Activated T-helper 1 cell treated with anti-CD3 and anti-CD28 coated beads, Interleukin-12 subunit alpha, Interleukin-12 subunit beta, Interleukin-2, Interleukin-4 antibody, amounts not matched to agents 30 ng/mL and 10 ng/mL and 1 ng/mL, durations not matched to agents 14 hours and 24 hours and 36 hours (primary cell): Measurements from ENCODE around the gene RAN. TPM values are rescaled to one million over a fixed set of nuclear protein-coding genes. Genes with fewer than 3 reads are reported as not detected.
A peak's percentile ranks its signal among the peaks of the same experiment; 100 is the strongest.
"Not testable (repeated sequence)": the region's sequence is repeated elsewhere in the genome, so short reads cannot be mapped to it uniquely, and the experiment has no call there.

Experiments
- DNase-seq: peaks from one replicate; pipeline ENCODE4 v3.0.0; 2021; ENCODE audit warnings: low spot score
- H3K27ac Mint-ChIP-seq: one replicate; pipeline ENCODE4 v1.8.0; 2021; ENCODE audit warnings: mild to moderate bottlenecking, mixed read lengths
- H3K27me3 Mint-ChIP-seq: one replicate; pipeline ENCODE4 v1.8.0; 2022; ENCODE audit warnings: mild to moderate bottlenecking, moderate library complexity, mixed read lengths; ENCODE audit not compliant: insufficient read depth
- H3K36me3 Mint-ChIP-seq: one replicate; pipeline ENCODE4 v1.8.0; 2021; ENCODE audit warnings: low read depth, mixed read lengths
- H3K4me1 Mint-ChIP-seq: one replicate; pipeline ENCODE4 v1.8.0; 2021; ENCODE audit warnings: low read depth, mixed read lengths
- H3K4me3 Mint-ChIP-seq: one replicate; pipeline ENCODE4 v1.8.0; 2021; ENCODE audit warnings: mild to moderate bottlenecking, moderate library complexity, mixed read lengths
- H3K9me3 Mint-ChIP-seq: one replicate; pipeline ENCODE4 v1.8.0; 2021; ENCODE audit warnings: mixed read lengths
- intact Hi-C: fragments of 100-400 bp; cut with micrococcal nuclease; formaldehyde crosslinking; loops from one replicate; pipeline ENCODE4 v1.15.1; 2024
- total RNA-seq: library from RNA; stranded (reverse); gene quantifications from 2 replicates; pipeline ENCODE4 v1.2.3, GENCODE V29; 2022

The RAN gene
- total RNA-seq, 1 donor from 2014 or later: 1,823 TPM

DNA sequence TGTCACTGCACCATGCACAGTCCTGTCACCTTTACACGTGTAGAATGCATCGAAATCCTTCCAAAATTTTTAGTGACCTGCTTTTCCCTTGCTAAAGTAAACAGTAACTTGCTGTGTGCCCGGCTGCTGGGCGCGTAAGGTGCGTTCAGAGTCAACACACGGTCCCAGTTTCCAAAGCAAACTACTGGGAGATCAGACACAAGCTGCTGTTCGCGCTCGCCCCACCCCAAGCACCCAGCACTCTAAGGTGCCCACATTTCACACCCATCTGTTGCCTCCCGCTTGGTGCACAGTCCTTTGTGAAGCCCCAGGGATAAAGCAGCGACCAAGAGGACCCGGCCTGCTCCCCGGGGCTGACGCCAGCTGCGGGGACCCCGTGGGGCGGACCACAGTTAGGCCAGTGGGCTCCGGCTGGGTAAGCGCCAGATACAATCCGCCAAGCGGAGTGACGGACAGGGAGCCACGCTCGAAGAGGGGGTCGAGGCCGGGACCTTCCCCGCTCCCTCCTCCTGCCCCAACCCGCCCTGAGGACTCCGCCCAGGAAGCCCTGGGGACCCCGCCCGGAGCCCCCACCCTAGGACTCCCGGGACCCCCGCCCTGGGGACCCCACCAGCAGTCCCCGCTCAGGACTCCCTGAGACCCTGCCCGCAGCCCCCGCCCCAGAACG lies 33.4 kb upstream of the RAN start:
- H3K27ac Mint-ChIP-seq: peak overlapping the region; percentile 40

DNA sequence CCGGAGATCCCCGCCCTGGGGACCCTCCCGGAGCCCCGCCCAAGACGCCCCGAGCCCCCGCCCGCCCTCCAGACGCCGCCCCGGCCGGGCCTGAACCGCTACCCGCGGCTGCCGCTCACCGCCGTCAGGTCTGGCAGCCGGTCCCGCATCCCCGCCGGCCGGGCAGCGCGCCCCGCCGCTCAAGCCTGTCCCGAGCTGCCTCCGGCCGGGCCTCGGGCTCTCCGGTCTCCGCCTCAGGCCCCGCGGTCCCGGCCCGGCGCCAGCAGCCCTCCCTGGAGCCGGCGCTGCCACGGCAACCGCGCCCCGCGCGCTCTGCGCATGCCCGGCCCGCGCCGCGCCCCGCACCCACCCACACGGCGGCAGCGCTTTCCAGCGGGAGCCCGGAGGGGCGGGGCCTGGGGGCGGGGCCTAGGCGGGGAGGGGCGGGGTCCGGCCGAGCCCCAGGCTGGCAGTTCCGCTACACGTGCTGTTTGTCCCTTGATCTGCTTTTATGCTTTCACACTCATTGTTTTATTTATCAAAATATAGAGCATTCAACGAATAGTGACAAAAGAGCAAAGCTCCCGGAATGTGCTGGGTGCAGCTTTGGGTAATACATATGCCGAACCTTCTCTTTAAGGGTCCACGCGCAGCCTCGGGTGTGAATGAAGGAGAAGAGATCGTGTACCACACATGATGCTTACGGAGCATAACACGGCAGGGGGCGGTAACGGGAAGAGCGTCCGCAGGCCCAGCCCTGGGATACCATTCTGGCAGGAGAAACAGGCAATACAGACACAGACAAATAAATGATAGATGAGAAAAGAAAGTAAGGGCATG lies 32.7 kb upstream of the RAN start, which contains the start of gene STX2:
Gene STX2, minus strand, starts transcription at position 300 of the 819 bp plus-strand sequence. Its CDS starts 151 bp downstream, at position 149.
- no peaks in the 10 kb centered on the region for H3K27me3 Mint-ChIP-seq
- H3K4me1 Mint-ChIP-seq: peaks cover 25% of the 10 kb centered on the region
- intact Hi-C loops: loop anchor here (1.0 to 5.0 kb wide), 4 partner anchors 13 to 77 kb away; no protein-coding TSS in a partner anchor
- peak; percentile 87 for DNase-seq
- H3K4me3 Mint-ChIP-seq: peak within 1 kb of the TSS; percentile 85
- no peaks in the 10 kb centered on the region for H3K36me3 Mint-ChIP-seq
- H3K9me3 Mint-ChIP-seq: no peaks in the 10 kb centered on the region
- peak within 1 kb of the TSS; percentile 90 for H3K27ac Mint-ChIP-seq

More for the DNA sequence above, 33.4 kb upstream of the RAN start:
- intact Hi-C loops: loop anchor here (5.0 kb wide), 1 partner anchor 76 kb away; no protein-coding TSS in a partner anchor
- no peaks in the 10 kb centered on the region for H3K27me3 Mint-ChIP-seq
- H3K36me3 Mint-ChIP-seq: no peaks in the 10 kb centered on the region
- H3K4me3 Mint-ChIP-seq: peak overlapping the region; percentile 85
- DNase-seq: peak; percentile 23
- peaks cover 26% of the 10 kb centered on the region for H3K4me1 Mint-ChIP-seq
- H3K9me3 Mint-ChIP-seq: no peaks in the 10 kb centered on the region

DNA sequence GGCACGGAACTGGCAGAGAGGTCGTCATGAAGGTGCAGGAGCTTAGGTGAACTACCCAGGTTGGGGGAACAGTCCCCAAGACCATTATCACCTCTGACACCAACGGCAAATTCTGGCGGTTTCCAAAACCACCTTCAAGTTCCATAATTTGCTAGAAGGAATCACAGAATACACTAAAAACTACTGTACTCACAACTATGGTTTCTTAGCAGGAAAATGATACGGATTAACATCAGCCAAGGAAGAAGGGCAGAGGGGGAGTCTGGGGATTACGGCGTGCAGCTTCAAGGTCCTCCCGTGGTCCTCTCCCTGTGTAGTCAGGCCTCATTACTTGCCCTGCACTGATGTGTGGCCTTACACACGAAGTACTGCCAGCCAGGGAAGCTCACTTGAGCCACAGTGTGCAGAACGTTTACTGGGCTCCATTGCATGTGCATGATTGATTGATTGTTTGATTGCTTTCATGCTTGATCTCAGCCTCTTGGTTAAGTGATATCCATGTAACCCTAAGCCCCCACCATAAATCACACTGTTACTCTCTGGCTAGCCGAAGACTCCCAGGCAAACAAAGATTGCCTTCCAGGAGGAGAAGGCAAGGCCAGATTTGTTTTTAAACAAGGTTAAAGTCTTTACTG lies 32.0 kb upstream of the RAN start:
- intact Hi-C loops: loop anchor here (1.0 to 5.0 kb wide), 4 partner anchors 14 to 78 kb away; no protein-coding TSS in a partner anchor
- no peak overlapping the region for H3K27ac Mint-ChIP-seq
- H3K27me3 Mint-ChIP-seq: no peaks in the 10 kb centered on the region
- H3K4me3 Mint-ChIP-seq: peak overlapping the region; percentile 79
- H3K9me3 Mint-ChIP-seq: no peaks in the 10 kb centered on the region
- H3K36me3 Mint-ChIP-seq: no peaks in the 10 kb centered on the region
- no peak for DNase-seq
- peaks cover 25% of the 10 kb centered on the region for H3K4me1 Mint-ChIP-seq

DNA sequence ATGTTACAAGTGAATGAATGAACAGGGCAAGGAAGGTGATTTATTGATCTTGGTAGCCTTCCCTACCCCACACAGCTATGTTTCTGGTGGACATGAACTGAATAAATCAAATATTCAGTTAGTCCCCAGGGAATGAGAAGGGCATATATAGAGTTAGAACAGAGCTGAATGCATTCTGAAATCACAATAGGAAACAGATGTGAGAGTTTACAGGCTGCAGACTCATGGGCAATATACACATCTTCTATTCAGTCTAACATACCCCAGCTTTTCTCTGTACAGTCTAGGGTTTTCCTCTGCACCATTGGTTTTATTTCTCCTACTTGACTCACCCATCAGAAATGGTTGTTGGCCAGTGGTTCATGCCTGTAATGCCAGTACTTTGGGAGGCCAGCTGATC lies 25.5 kb upstream of the RAN start:
- intact Hi-C loops: no loop called here
- Mint-ChIP-seq H3K36me3 (no peaks in the 10 kb centered on the region), H3K27ac (no peak overlapping the region), H3K4me1 (no peaks in the 10 kb centered on the region), H3K4me3 (no peak overlapping the region), H3K27me3 (peaks cover 3% of the 10 kb centered on the region), H3K9me3 (no peaks in the 10 kb centered on the region)
- DNase-seq: no peak

DNA sequence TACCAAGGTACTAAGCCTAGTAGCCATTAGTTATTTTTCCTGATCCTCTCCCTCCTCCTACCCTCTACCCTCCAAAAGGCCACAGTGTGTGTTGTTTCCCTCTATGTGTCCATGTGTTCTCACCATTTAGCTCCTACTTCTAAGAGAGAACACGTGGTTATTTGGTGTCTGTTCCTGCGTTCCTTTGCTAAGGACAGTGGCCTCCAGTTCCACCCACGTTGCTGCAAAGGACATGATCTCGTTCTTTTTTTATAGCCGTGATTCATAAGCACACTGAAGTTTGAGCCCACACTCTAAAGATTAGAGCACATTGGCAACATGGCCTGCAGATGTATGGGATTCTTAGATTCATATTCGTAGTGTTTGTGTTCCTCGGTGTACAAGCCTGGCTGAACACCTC lies 24.8 kb upstream of the RAN start:
- H3K9me3 Mint-ChIP-seq: no peaks in the 10 kb centered on the region
- intact Hi-C loops: no loop called here
- H3K27ac Mint-ChIP-seq: no peak overlapping the region
- no peaks in the 10 kb centered on the region for H3K4me1 Mint-ChIP-seq
- peaks cover 3% of the 10 kb centered on the region for H3K27me3 Mint-ChIP-seq
- H3K36me3 Mint-ChIP-seq: no peaks in the 10 kb centered on the region
- no peak overlapping the region for H3K4me3 Mint-ChIP-seq
- DNase-seq: no peak

DNA sequence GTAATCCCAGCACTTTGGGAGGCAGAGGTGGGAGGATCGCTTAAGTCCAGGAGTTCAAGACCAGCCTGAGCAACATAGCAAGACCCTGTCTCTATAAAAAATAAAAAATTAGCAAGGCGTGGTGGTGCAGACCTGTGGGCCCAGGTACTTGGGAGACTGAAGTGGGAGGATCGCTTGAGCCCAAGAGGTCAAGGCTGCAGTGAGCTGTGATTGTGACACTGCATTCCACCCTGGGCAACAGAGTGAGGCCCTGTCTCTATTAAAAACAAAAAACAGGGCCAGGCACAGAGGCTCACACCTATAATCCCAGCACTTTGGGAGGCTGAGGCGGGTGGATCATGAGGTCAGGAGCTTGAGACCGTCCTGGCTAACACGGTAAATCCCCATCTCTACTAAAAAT lies 23.8 kb upstream of the RAN start:
- H3K27ac Mint-ChIP-seq, intact Hi-C loops, H3K9me3 Mint-ChIP-seq, H3K4me1 Mint-ChIP-seq, DNase-seq, H3K36me3 Mint-ChIP-seq, H3K27me3 Mint-ChIP-seq, H3K4me3 Mint-ChIP-seq: not testable (repeated sequence)

DNA sequence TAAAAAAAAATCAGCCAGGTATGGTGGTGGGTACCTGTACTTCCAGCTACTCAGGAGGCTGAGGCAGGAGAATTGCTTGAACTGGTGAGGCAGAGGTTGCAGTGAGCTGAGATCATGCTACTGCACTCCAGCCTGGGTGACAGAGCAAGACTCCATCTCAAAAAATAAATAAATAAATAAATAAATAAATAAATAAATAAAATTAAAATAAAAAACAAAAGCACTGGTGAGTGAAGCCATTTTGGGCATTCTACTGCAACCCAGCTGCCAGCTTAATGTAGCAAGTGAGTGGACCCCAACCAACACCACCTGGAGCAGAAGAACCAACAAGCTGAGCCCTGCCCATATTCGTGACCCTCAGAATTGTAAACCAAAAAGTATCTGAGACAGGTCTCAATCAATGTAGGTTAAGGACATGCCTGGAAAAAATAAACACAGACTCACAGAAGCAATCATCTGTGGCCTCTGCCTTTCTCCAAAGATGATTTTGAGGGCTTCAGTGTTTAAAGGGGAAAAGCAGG lies 23.0 kb upstream of the RAN start:
- intact Hi-C loops: not testable (repeated sequence)

DNA sequence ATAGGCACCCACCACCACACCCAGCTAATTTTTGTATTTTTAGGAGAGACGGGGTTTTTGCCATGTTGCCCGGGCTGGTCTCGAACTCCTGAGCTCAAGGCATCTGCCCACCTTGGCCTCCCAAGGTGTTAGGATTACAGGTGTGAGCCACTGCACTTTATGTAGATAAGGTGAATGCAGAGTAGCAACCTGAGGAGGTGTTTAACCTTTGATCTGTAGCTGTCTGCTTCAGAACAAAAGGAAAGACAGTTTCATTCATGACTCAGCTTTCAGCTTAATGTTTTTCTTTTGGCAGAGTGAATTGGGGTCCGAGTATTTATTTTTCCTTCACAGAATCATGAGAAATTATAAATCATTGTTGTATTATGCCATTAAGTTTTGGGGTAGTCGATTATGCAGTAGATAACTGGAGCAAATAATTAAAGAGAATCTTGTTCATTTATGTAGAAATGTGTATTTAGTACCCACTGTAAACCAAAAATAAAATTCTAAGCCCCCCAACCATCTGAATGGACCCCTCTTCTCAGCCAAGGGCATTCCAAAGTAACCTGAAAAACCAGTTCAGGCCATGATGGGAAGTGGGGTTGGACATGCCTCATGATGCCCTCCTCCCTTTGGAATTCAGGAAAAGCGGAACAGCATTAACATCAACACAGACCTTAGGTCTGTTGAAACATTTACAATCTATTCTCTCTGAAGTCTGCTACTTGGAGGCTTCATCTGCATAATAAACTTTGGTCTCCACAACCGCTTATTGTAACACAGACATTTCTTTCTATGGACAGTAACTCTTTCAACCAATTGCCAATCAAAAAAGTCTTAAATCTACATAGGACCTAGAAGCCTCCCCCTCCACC lies 22.1 kb upstream of the RAN start:
- Mint-ChIP-seq H3K27ac (no peak overlapping the region), H3K4me3 (no peak overlapping the region), H3K36me3 (no peaks in the 10 kb centered on the region), H3K27me3 (peaks cover 3% of the 10 kb centered on the region), H3K4me1 (no peaks in the 10 kb centered on the region), H3K9me3 (no peaks in the 10 kb centered on the region)
- intact Hi-C loops: no loop called here
- DNase-seq: no peak

More for the DNA sequence above, 23.0 kb upstream of the RAN start:
- DNase-seq, H3K9me3 Mint-ChIP-seq, H3K36me3 Mint-ChIP-seq, H3K27ac Mint-ChIP-seq, H3K4me1 Mint-ChIP-seq, H3K4me3 Mint-ChIP-seq, H3K27me3 Mint-ChIP-seq: not testable (repeated sequence)

DNA sequence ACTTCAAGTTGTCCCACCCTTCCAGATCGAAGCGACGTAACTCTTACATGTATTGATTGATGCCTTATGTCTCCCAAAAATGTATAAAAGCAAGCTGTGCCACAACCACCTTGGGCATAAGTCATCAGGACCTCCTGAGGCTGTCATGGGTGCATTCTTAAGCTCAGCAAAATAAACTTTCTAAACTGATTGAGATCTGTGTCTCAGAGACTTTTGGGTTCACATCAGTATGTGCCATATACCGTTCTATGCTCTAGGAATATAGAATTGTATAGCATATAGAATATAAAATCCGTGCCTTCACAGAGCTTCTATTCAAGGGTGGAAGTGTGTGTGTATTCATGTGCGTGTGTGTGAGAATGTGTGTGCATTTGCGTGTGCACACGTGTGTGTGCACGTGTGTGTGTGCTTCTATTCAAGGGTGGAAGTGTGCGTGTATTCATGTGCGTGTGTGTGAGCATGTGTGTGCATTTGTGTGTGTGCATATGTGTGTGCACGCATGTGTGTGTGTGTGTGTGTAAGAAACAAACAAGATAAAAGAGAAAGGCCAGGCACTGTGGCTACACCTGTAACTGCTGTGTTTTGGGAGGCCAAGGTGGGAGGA lies 21.3 kb upstream of the RAN start:
- Mint-ChIP-seq H3K9me3 (no peaks in the 10 kb centered on the region), H3K27me3 (peaks cover 3% of the 10 kb centered on the region), H3K27ac (no peak overlapping the region), H3K36me3 (no peaks in the 10 kb centered on the region), H3K4me1 (no peaks in the 10 kb centered on the region), H3K4me3 (no peak overlapping the region)
- DNase-seq: no peak
- intact Hi-C loops: no loop called here

DNA sequence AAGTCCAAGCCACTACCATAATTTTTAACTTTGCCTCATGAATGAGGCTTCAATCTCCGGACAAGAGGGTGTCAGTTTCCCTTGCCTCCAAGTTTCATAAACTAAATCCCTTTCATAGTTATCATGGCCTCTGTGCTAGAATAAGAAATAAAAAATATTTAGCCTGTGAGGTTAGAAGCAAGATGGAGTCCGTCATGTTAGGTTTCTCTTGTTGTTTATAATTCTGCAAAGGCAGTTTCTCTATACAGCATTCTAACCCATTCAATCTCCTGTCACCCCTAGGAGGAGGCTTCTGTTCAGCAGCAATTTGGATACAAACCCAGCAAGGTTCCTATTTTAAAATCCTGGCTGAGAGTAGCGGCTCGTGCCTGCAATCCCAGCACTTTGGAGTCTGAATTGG lies 15.8 kb upstream of the RAN start:
- no peak overlapping the region for H3K27ac Mint-ChIP-seq
- no peak for DNase-seq
- intact Hi-C loops: no loop called here
- no peaks in the 10 kb centered on the region for H3K4me1 Mint-ChIP-seq
- H3K36me3 Mint-ChIP-seq: no peaks in the 10 kb centered on the region
- H3K27me3 Mint-ChIP-seq: no peaks in the 10 kb centered on the region
- H3K9me3 Mint-ChIP-seq: peaks cover 12% of the 10 kb centered on the region
- H3K4me3 Mint-ChIP-seq: no peak overlapping the region

DNA sequence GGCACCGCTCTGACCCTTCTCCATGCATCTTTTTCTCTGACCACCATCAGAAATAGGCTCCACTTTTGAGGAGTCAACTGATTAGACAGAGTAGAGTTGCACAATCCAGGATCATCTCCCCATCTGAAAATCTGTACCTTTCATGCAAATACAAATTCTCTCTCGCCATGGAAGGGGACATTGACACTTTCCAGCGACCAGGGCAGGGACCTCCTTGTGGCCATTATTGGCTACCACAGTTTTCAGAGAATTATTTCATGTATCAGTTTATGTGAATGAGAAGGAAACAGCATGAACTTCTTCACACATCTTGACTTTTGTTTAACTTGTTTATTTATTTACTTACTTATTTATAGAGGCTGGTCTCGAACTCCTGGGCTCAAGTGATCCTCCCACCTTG lies 13.8 kb upstream of the RAN start:
- Mint-ChIP-seq H3K36me3 (no peaks in the 10 kb centered on the region), H3K9me3 (peaks cover 12% of the 10 kb centered on the region), H3K27me3 (no peaks in the 10 kb centered on the region), H3K4me3 (no peak overlapping the region), H3K4me1 (no peaks in the 10 kb centered on the region), H3K27ac (no peak overlapping the region)
- intact Hi-C loops: no loop called here
- no peak for DNase-seq

DNA sequence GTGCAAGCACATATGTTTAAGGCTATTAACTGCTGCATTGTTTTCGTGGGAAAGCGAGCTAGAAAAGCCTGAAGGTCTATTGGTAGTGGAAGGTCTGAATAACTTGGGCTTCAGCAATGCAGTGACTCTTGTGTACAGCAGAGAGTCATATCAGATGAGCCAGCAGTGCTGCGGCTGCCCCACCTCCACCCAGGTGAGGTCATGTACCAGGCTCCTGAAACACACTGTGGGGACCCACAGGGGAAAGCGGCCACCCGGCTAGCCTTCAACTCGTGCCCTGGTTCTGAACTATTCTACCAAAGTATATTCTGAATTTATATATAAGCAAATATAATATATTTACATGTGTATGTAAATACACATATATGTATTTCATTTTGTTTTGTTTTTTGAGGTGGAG lies 12.7 kb upstream of the RAN start:
- H3K36me3 Mint-ChIP-seq: no peaks in the 10 kb centered on the region
- H3K27me3 Mint-ChIP-seq: no peaks in the 10 kb centered on the region
- intact Hi-C loops: no loop called here

More for the DNA sequence above, 12.7 kb upstream of the RAN start:
- no peak overlapping the region for H3K27ac Mint-ChIP-seq
- H3K9me3 Mint-ChIP-seq: peaks cover 12% of the 10 kb centered on the region
- H3K4me3 Mint-ChIP-seq: no peak overlapping the region
- no peak for DNase-seq
- H3K4me1 Mint-ChIP-seq: no peaks in the 10 kb centered on the region
